Fibroblast of gingiva (primary cell): ENCODE data around the gene ZFAND4.
"Not testable (repeated sequence)": the region's sequence is repeated elsewhere in the genome, so short reads cannot be mapped to it uniquely, and the experiment has no call there.

ENCODE experiments used
- DNase-seq: peaks from one replicate; pipeline ENCODE4 v3.0.0-alpha.2; 2011; ENCODE audit warnings: low read depth

Gene ZFAND4

DNA sequence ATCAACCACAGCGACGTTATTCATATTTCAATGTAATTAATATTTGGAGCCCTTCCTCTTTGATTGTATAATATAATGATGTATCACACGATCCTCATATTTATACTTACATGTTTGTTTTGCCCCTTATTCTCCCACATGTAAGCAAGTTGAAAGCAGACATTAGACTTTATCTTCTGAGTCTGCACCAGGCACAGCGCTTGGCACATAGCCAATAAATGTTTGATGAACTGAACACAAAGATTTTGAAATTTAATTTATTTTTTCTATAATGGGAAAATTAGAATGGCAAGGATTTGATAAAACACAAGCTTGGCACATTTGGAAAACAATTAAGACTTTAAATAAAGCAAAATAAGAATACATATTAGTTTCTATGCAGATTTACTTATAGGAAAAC is 31.6 kb downstream of the ZFAND4 start:
- DNase-seq, result no peak

DNA sequence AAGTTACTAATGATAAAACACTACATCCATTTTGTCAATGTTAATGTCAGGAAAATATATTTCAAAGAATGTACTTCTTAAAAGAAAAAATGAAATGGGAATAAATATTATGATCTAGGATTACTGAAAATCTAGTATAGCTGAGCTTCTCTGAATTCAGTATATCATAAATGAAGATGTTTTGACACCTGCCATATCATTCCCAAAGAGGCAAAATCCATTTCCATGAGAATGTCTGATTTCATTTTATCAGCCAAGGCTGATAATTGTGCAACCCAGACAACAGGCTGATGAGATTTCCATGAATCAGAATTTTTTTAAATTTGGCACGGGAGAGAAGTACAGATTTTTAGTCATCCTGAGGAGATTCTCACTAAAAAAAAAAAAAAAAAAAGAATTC is 32.5 kb downstream of the ZFAND4 start:
- no peak for DNase-seq

DNA sequence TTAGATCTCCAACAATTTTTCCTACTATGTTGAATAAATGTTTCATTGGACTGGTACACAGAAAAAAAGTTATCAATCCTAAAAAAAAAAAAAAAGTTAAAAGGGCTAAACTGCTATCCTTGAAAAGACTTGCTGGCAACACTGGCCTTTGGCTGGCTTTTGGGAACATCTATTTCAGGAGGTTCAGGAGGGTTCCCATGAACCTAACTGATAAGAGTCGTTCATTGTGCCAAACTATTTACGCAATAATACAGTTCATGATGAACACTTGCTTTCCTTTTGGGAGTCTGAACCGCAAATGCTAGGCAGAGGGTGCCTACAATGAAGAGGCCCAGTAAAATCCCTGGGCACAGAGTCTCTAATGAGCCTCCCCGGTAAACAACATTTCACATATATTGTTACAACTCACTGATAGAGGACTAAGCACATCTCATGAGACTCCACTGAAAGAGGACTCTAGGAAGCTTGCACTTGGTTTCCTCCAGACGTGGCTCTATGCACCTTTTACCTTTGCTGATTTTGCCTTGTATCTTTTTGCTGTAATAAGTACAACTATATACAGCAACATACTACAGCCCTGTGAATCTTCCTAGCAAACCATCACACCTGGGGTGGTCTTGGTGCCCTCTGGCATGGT is 45.0 kb downstream of the ZFAND4 start:
- DNase-seq, result no peak

DNA sequence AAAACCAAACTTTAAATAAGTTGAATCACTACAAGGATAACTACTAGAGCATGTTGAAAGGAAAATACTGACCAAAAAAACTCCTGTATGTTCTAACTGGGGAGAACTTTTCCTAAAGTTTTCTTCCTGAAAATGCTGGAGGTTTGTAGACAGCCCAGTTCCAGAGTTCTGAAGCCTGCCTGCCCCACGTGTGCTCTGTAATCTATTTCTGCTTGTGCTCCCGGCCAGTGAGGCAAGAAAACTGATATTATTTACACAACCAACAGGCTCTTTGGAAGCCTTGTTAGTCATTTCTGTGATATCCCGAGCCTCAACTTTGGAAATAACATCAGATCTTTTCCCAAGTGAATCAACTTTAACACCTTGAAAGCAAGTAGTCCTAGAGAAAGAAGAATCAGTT is 46.7 kb downstream of the ZFAND4 start:
- DNase-seq, result no peak

DNA sequence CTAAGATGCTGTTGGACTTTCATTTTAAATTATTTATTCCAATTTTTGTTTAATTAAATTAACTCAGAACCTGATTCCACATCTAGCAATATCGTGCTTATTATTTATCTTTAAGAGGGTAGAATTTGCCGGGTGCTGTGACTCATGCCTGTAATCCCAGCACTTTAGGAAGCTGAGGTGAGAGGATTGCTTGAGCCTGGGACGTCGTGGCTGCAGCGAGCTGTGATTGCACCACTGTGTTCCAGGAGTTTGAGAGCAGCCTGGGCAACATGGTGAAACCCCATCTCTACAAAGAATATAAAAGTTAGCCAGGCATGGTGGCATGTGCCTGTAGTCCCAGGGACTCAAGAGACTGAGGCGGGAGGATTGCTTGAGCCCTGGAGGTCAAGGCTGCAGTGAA is 47.8 kb downstream of the ZFAND4 start:
- DNase-seq, result no peak

DNA sequence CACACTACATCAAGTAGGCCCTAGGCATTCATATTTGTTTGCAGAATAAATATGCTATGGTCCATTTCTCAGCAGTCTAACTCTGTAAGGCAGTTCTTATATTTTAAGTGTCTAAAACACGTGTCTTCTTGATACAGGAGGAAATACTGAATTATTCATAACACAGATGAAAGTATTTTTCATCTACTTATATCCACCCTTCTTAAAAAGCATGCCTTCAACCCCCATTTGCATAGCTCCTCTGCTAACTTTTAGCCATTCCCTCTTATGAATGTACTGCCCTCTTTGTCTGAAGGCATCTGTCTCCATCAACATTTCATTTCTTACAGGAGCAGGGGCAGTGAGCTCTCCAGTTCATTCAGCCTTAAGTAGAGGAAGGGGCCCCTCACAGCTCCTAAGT is 57.7 kb downstream of the ZFAND4 start:
- DNase-seq, result no peak

DNA sequence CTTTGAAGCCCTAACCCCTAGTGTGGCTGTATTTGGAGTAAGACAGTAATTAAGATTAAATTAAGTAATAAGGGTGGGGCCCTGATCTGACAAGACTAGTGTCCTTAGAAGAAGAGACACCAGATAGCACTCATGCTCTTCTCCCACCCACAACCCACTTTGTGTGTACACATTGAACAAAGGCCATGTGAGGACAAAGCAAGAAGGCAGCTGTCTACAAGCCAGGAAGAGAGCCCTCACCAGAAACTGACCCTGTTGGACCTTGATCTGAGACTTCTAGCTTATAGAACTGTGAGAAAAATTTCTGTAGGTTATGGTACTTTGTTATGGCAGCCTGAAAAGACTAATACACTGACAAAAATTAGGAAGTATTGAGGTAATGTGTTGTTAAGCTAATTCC is 59.8 kb downstream of the ZFAND4 start:
- no peak for DNase-seq

DNA sequence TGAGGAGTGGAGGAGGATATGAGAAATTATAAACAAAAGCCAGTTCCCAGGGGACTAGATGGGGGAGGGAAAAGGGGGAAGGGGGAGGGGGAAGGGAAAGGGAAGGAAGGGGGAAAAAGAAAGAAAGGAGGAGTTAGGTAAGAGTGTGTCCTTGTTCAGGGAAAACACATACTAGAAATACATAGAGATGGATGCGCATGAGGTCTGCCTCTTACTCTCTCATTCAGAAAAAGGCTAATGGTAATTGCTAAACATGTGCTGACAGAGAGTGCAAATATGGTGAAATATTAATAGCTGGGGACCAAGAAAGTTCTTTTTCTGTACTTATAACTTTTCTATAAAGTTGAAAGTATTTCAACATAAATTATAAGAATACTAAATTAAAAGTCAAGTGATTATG is 64.5 kb downstream of the ZFAND4 start:
- DNase-seq, result no peak

DNA sequence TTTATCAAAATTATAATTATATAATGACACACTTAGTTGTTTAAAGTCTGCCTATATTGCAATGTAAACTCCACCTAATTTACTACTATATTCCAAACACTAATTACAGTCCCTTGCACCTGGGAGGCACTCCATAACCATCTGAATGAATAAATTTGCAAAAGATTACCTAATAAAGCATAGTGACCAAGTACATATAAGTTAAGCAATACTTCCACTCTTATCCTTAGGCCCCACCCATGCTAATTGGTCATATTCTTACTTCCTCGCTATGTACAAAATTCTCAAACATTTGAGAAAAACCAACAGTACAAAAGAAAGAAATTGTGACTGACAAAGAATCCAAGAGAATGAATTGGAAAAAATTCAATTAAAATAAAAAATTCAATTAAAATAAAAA is 65.3 kb downstream of the ZFAND4 start:
- no peak for DNase-seq

DNA sequence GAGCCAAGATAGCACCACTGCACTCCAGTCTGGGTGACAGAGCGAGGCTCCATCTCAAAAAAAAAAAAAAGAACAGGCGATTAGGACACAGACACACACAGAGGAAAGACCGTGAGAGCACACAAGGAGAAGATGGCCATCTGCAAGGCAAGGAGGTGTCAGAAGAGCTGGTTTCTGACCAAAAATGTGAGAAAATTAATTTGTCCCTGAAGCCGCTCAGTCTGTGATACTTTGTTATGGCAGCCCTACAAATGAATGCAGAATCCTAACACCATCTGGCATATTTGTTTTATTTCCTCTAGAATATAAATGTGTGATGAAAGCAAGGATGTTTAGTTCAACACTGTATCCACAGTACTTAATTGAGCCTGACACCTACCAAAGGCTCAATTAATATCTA is 69.7 kb downstream of the ZFAND4 start:
- DNase-seq, result no peak

DNA sequence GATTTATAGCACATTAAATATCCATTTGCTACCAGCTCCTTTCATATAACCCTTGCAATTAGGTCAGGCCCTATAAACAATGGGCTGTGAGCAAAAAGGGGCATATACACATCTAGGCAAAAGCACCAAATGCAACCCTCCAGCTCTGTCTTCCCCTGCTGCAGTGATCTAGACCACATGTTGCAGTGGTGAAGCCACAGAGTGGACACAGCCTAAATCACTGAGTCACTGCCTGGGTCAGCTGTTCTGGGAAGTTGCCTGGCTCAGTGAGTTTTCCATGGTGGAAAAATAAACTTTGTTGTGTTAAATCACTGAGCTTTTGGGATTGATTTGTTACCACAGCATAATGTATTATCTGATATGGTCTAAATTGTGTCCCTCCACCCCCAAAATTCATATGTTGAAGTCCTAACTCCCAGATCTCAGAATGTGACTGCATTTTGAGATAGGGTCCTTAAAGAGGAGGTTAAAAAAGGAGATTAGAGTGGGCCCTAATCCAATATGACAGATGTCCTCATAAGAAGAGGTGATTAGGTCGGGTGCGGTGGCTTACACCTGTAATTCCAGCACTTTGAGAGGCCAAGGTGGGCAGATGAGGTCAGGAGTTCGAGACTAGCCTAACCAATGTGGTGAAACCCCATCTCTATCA is 70.4 kb downstream of the ZFAND4 start:
- peak; percentile 39 for DNase-seq

DNA sequence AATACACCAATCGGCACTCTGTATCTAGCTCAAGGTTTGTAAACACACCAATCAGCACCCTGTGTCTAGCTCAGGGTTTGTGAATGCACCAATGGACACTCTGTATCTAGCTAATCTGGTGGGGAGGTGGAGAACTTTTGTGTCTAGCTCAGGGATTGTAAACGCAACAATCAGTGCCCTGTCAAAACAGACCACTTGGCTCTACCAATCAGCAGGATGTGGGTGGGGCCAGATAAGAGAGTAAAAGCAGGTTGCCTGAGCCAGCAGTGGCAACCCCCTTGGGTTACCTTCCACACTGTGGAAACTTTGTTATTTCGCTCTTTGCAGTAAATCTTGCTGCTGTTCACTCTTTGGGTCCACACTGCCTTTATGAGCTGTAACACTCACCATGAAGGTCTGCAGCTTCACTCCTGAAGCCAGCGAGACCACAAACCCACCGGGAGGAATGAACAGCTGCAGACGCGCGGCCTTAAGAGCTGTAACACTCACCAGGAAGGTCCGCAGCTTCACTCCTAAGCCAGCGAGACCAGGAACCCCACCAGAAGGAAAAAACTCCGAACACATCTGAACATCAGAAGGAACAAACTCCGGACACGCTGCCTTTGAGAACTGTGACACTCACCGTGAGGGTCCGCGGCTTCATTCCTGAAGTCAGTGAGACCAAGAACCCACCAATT is 71.2 kb downstream of the ZFAND4 start:
- DNase-seq, result not testable (repeated sequence)

DNA sequence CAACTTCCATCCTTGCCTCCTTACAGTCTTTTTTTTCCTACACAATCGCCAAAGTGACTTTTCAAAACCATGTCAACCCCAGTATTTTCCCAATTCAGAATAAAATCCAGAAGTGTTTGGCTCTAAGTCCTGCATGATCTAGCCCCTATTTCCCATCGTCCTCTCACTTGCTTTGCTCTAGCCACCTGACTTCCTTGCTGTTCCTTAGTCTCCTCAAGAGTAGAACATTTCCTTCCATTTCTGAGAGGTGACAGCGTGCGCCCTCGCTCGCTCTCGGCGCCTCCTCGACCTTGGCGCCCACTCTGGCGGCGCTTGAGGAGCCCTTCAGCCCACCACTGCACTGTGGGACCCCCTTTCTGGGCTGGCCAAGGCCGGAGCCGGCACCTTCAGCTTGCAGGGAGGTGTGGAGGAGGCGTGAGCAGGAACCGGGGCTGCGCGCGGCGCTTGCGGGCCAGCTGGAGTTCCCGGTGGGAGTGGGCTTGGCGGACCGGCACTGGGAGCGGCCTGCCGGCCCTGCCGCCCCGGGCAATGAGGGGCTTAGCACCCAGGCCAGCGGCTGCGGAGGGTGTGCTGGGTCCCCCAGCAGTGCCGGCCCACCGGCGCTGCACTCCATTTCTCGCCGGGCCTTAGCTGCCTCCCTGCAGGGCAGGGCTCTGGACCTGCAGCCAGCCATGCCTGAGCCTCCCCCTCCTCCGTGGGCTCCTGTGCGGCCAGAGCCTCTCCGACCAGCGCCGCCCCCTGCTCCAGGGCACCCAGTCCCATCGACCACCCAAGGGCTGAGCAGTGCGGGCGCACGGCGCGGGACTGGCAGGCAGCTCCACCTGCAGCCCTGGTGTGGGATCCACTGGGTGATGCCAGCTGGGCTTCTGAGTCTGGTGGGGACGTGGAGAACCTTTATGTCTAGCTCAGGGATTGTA is 72.0 kb downstream of the ZFAND4 start:
- DNase-seq, result not testable (repeated sequence)

DNA sequence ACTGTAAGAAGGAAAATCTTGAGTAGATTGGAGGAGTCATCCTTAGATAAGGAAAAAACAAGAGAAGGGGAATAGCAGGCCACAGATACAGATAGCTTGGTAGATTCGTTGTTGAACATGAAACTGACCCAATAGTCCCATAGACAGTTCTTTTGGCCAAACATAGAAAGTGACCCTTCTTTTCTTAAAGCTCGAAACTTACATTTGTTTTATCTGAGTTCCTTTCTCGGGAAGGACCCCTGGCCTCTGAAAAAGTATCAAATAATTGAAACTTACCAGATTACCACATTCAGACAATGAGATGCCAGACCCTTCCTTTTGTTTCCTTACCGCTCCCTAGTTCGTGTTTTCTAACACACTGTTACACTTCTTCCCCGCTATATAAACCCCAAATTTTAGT is 72.9 kb downstream of the ZFAND4 start:
- DNase-seq, result no peak

DNA sequence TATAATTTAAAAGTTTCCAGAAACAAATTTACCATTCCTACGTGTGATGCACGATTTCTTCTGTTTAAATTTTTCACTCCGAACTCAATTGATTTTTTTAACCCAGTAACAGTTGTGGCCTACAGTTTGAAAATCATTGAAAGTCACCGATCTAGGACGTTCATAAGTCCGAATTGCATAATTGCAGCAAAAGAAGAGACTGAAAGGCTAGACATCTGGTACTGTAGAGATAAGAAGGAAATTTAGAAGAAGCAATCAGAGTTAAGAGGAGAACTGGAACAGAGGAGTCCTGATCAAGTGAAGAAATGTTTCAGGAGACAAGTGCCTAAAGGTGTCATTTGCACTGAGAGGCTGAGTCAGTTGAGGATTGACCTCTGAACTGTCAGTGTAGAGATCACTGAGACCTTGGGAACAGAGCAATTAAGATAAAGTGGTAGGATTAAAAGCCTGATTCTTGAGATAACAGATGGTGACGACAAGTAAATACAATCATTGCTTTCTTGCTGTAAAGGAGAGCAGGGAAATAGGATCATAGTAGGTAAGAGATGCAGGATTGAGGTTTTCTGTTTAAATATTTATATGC is 73.5 kb downstream of the ZFAND4 start:
- DNase-seq, result no peak

DNA sequence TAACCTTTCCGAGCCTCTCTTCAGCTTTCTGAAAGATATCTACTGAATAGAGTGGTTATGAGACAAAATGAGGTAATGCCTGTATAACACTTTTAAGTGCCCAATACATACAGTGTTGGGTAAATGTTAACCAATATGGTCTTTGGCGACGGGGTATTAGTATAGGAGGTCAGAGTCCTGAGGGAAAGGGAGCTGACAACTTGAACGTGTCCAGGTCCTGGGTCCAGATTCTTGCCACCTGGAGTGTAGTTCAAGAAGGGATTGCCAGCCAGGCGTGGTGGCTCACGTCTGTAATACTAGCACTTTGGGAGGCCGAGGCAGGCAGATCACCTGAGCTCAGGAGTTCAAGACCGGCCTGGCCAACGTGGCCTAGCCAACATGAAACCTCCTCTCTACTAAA is 76.0 kb downstream of the ZFAND4 start:
- DNase-seq, result no peak

DNA sequence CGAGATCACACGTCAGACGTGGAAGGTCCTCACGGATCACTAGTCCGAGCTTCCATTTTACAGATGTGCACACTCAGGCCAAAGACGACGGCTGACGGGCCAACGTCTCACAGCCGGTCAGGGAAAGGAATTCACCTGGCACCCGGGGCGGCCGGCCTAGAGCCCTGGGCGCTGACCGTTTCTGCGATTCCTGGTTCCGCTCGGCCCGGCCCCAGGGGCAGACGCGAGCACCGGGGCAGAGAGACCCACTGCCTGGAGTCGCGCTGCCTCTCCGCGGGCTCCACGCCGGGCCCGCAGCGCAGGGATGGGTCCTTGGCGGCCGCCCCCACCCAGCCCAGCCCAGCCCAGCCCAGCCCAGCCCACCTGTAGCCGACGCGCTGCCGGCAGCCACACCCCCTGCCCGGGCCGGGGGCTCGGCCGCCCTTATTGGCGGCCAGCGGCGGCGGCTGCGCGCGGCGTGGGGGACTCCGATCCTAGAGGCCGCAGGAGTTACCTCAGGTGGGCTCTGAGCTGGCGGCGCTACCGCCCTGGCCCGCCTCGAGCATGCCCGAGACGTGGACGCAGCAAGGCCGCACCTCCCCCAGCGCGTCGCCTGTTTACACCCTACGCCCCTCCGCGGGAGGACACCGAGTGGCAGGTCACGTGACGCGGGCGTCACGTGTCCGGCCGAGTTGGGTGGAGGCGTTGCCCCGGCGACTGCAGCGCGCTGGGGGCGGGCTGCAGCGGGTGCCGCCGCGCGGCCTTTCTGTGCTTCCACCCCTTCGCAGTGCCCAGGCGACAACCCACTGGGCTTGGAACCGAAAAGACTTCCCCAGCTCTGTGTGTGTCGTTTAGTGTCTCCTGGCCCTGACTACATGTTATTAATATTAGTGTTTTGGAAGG is 78.1 kb downstream of the ZFAND4 start:
- DNase-seq, result peak; percentile 92

DNA sequence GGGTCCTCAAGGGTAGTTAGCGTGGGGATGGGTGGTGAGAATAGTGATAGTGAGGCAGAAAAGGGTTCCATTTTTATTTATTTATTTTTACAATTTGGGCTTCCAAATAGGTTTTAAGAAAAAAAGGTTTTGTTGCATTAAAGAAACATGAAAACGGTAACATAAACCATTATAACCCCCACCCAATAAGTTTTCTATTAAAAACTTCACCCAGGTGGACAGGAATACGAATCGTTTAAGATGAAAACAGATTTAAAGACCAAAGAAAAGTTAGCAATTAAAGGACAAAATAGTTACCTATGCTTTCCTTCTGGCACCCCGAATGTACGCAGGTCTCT is 78.7 kb downstream of the ZFAND4 start:
- no peak for DNase-seq

DNA sequence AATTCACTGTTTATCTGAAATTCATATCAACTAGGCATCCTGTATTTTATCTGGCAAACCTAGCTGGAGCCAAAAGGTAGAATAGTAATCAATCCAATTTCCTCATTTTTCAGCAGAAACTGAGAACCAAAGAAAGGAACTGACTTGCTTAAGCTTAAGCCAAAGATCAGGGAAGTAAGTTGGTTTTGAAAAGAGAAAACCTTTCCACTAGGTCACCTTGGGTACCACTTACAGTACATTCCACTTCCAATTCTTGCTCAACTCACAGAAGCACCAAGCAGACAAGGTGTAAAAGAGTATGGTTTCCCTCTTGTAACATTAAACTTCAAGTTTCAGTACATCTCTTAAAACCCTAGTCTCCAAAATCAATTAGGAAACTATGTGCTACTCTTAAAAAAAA is 79.6 kb downstream of the ZFAND4 start:
- no peak for DNase-seq

DNA sequence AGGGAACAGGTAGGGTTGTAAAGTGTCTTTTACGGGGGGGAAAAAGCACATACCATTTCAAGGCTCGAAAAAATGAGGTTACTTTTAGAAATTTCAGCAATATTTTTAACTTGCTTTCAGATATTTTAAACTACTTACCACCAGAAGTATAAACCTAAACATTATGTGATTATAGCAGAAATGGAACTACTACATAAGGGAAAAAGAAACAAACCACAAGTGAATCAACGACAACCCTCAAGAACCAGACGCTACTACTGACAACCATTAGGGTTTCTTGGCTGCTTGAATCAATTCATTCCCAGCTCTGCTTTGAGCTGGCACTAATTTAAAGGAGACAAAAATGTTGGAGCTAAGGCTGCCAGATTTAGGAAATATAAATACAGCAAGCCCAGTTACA is 80.1 kb downstream of the ZFAND4 start:
- DNase-seq, result no peak

DNA sequence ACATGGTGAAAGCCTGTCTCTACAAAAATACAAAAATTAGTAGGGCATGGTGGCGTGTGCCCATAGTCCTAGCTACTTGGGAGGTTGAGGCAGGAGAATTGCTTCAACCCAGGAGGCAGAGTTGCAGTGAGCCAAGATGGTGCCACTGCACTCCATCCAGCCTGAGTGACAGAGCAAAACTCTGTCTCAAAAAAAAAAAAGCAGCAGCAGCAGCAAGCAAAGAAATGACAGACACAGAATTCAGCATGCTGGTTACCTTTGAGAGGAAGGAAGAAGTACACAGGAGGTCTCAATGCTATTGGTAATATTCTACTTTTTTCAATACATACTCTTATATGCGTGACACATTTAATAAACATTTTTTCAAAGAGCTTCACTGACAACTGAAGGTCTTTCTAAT is 81.3 kb downstream of the ZFAND4 start:
- DNase-seq, result no peak
